Stimulated activated CD4-positive, alpha-beta T cell treated with anti-CD3 and anti-CD28 coated beads, Interleukin-2, amount 100 ng/mL, for 4 hours (primary cell): ENCODE measurements around the gene MAP9.
"Not testable (repeated sequence)": the region's sequence is repeated elsewhere in the genome, so short reads cannot be mapped to it uniquely, and the experiment has no call there.

ENCODE experiments used
- DNase-seq: peaks from one replicate; pipeline ENCODE4 v3.0.0-alpha.2; 2020; ENCODE audit warnings: low read depth

MAP9 gene

GRCh38 chr4:155376387-155377268, at the start of gene MAP9:
MAP9 (minus strand) TSS chr4:155376965; CDS start chr4:155375850, 1,115 bp downstream.
- DNase-seq, result peak; percentile 83

- not testable (repeated sequence) for DNase-seq
Measured at GRCh38 chr4:155424778-155425177, 48.0 kb upstream of the MAP9 start.

GRCh38 chr4:155423671-155424070, 46.9 kb upstream of the MAP9 start:
- DNase-seq, result no peak

GRCh38 chr4:155419266-155419665, 42.5 kb upstream of the MAP9 start:
- no peak for DNase-seq

DNA sequence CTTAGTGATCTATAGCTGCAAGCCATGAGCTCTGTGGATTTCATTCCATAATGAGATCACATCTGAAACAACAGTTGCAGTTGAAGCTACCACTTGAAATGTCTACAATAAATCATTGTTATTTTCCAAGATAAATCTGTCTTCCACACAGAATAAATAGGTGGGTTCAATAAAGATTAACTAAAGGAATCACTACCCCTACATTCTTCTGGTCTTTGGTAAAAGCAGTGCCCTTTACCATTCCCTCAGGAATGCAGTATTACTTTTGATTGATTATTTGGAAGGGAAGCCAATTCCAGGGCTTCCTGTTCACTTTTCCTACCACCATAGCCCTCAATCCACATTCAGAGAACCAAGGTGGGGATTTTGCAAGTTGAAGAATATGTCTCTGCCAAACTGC, 38.9 kb upstream of the MAP9 start:
- DNase-seq, result no peak

- DNase-seq, result no peak
Measured at GRCh38 chr4:155413451-155413850, 36.7 kb upstream of the MAP9 start.

GRCh38 chr4:155411546-155411945, 34.8 kb upstream of the MAP9 start:
- DNase-seq, result no peak

GRCh38 chr4:155408796-155409195, 32.0 kb upstream of the MAP9 start:
- no peak for DNase-seq

DNA sequence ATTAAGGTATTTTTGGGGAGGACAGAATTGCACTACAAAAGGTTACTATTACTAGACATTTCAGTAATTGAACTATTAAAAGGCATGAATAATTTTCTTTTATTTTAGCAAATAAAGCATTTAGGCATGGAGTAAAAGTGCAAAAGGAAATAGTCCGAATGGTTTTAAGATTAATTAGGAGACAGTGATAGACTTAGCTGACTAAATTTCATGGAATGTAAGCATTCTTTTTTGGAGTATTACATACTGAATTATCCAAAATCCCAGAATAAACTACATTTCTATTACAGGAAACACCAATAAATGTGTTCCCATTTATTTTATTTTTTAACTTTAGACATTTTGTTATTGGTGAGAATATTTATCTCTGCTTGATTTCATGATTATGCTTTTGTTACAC, 30.7 kb upstream of the MAP9 start:
- no peak for DNase-seq

DNA sequence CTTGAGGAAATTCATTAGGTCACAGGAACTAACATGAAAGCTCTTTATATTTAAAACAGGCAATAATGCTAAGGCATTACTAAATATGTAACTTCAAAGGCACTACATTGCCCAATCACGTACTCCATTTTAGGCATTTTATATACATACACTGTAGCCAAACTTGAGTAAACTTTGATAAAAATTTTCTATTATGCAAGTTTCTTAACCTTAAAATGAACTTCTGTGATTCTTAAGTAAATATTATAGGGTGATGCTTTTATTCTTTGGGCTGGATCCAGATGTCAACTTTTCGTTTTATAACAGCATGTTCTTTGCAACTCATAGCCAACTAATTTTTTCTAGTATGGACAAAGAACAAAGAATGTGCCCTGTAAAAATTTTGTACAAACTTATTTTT, 28.3 kb upstream of the MAP9 start:
- DNase-seq, result no peak

GRCh38 chr4:155403886-155404285, 27.1 kb upstream of the MAP9 start:
- DNase-seq, result no peak

- no peak for DNase-seq
Measured at GRCh38 chr4:155402941-155403340, 26.2 kb upstream of the MAP9 start.

- DNase-seq, result no peak
Measured at GRCh38 chr4:155400893-155401292, 24.1 kb upstream of the MAP9 start.

DNA sequence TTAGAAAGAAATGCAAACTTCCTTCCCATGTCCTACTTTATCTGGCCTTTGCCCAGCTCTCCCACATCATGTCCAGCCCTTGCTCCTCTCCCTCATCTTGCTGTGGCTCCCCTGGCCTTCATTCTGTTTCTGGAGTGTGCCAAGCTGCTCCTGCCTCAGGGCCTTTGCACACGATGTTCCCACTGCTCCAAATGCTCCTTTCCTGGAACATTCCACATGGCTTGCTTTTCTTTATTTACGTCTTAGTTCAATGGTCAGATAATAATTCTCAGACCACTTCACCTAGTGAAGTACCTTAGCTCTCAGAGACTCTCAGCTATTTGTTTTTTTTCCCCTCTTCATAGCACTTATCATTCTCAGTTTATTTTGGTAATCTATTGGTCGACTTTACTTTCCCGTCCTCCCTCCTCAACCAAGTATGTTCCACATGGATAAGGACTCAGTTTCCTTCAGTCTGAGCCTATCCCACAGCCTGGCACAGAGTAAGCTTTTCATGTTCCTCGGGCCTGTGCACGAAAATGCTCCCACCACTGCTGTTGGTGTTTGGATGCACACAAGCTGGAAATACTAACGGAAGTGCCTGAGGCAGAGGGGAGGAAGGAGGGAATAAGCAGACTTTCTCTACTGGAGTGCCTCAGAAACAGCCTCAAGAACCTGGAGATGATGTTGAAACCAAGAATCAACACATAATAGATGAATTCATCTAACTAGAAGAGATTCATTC, 23.4 kb upstream of the MAP9 start:
- DNase-seq, result no peak

GRCh38 chr4:155392481-155393184, 15.9 kb upstream of the MAP9 start:
- no peak for DNase-seq

- DNase-seq, result no peak
Measured at GRCh38 chr4:155391932-155392331, 15.2 kb upstream of the MAP9 start.

GRCh38 chr4:155388162-155388561, 11.4 kb upstream of the MAP9 start:
- DNase-seq, result no peak

DNA sequence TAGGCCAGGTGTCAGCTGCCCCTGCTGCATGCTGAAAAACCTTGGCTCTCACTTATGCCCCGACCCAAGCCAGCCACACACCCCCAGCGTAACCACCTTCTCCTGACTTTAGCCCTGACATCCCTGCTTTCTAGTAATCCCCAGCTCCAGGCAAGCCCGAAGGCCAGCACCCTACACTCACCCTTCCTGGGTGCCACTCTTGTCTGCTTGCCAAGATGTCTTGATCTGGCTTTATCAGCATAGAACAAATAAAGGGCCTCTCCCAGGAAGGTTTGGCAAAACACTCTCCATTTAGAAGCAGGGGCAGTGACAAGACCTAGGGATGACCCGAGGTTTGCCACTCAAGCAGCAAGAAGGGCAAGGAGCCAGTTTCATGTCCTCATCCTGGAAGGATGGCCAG, 6.8 kb upstream of the MAP9 start:
- DNase-seq, result no peak

DNA sequence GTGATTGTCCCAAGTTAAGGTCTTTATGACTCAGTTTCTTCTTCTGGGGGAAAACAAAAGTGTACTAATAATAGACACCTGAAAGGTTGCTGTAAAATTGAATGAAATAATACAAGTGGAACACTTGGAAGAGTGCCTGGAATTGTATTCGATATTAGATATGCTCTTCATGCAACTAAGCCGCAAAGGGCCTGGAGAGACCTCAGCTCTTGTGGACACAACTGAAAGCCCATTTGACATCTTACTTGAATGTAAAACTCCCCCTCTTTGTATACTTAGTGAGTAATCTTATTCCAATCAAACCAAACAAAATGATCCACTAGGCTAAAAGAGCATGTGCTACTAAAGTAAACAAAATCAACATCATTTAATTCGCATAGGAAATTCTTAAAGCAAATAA, 511 bp upstream of the MAP9 start:
- no peak for DNase-seq

- no peak for DNase-seq
Measured at GRCh38 chr4:155371432-155372043, 5.2 kb downstream of the MAP9 start.

GRCh38 chr4:155367608-155368007, 9.2 kb downstream of the MAP9 start:
- DNase-seq, result no peak

- DNase-seq, result no peak
Measured at GRCh38 chr4:155353923-155354540, 22.7 kb downstream of the MAP9 start.
